CD4-positive, alpha-beta T cell treated with Interleukin-6 at 100 ng/mL for 8 hours (primary cell): ENCODE measurements around the gene HIBADH.

ENCODE experiments used
- DNase-seq: peaks from one replicate; pipeline ENCODE4 v3.0.0-alpha.2; 2020; ENCODE audit warnings: mixed read lengths, low spot score

Gene HIBADH

GRCh38 chr7:27487509-27487908, 175.2 kb downstream of the HIBADH start:
- no peak for DNase-seq

GRCh38 chr7:27484451-27484850, 178.2 kb downstream of the HIBADH start:
- DNase-seq: no peak

DNA sequence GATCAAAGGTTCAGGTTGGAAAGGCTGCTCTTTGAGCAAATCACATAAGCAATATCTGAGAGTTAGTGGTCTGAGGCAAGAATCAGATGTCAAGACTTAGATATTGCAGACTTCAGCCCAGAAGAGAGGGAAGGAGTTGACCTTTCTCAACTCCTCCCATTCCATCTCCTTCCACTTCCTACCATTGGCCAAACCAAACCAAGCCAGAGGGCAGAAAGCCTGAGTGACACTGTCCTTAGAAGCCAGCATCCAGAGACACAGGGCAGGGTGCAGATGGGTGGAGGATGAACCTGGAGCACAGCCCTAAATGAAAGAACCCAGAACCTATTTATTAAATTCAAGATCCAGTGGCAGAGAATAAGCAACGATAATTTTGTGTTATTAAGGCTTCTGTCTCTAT, 180.5 kb downstream of the HIBADH start:
- DNase-seq: no peak

- DNase-seq: no peak
These were observed 184.1 kb downstream of the HIBADH start for GRCh38 chr7:27478556-27478955.

DNA sequence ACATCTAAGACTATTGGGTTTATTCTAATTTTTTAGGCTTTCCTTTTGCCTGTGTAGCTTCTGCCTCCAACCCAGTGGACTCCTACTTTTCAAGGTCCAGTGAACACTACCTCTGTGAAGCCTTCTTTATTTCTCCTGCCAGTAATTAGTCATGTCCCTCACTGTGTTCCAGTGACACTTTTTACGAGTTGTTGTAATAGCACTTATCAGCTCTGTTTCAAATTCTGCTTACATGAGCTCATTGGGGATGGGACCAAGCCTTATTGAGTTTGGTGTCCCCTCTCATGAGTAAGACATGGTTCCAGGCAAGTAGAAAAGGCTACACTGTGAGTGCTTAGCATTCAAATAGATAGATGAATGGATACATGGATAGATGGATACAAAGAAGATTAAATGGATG, 184.6 kb downstream of the HIBADH start:
- no peak for DNase-seq

- DNase-seq: no peak
These were observed 186.2 kb downstream of the HIBADH start for GRCh38 chr7:27476493-27476892.
